MM.1S (cell line): ENCODE measurements around the gene GSG1L2.

Source experiments
- EZH2 ChIP-seq: fragments of 300-600 bp; sonication (generic); optimal IDR thresholded peaks from 2 replicates; pipeline ENCODE3; 2017; ENCODE audit warnings: low read depth, mild to moderate bottlenecking, antibody characterized with exemption, low read length, mixed read lengths
- EZH2phosphoT487 ChIP-seq: fragments of 300-600 bp; sonication (generic); IDR thresholded peaks from 2 replicates; pipeline ENCODE4 v1.6.1; 2018; ENCODE audit warnings: antibody characterized with exemption, low read length
- TF ChIP-seq, protein P1 (sequence below): fragments of 300-600 bp; sonication (generic); IDR thresholded peaks from 2 replicates; pipeline ENCODE4 v1.5.1; 2016; ENCODE audit warnings: antibody characterized with exemption, low read length, mixed read lengths

DNA sequence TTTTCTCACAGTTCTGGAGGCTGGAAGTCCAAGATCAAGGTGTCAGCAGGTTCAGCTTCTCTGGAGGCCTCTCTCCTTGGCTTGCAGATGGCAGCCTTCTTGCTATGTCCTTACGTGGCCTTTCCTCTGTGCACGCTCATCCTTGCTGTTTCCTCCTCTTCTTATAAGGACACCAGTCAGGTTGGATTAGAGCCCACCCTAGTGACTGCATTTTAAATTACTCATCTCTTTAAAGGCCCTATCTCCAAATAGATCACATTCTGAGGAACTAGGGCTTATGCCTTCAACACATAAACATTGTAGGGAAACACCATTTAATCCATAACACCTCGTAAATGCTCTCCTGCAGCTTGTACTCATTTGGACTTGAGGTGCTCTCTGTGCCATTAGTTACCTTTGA, 66.8 kb downstream of the GSG1L2 start:
- TF ChIP-seq EZH2 (no peak), EZH2phosphoT487 (no peak)
- TF ChIP-seq, protein P1, sequence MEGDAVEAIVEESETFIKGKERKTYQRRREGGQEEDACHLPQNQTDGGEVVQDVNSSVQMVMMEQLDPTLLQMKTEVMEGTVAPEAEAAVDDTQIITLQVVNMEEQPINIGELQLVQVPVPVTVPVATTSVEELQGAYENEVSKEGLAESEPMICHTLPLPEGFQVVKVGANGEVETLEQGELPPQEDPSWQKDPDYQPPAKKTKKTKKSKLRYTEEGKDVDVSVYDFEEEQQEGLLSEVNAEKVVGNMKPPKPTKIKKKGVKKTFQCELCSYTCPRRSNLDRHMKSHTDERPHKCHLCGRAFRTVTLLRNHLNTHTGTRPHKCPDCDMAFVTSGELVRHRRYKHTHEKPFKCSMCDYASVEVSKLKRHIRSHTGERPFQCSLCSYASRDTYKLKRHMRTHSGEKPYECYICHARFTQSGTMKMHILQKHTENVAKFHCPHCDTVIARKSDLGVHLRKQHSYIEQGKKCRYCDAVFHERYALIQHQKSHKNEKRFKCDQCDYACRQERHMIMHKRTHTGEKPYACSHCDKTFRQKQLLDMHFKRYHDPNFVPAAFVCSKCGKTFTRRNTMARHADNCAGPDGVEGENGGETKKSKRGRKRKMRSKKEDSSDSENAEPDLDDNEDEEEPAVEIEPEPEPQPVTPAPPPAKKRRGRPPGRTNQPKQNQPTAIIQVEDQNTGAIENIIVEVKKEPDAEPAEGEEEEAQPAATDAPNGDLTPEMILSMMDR = no peak
